ENCODE results near the gene PTPN14.
"Not testable (repeated sequence)": the region's sequence is repeated elsewhere in the genome, so short reads cannot be mapped to it uniquely, and the experiment has no call there.

PTPN14 gene

DNA sequence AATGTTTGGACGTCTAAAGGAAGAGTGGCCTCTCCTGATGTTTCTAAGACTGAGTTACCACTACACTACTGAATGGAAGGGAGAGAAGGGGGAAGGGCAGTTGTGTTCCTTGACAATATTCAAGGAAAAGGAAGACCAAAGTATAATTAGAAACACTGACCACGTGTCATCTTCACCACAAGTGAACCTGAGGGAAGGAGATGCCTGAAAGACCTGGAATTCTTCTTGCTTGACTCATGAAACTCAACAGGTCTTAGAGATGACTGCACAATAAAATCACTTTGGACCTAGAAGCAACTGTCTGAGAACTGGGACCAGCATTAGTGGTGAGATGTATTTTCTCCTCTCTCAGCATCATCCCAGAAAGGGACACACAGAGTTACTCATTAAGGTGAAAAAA, 56.7 kb downstream of the PTPN14 start:
- H3K27ac ChIP-seq = no peak overlapping the region
- no peak for TF ChIP-seq CTCF (IDR thresholded peaks at IDR 0.05)
- TF ChIP-seq ZFX (IDR thresholded peaks at IDR 0.05; ENCODE audit: borderline replicate concordance) = no peak

DNA sequence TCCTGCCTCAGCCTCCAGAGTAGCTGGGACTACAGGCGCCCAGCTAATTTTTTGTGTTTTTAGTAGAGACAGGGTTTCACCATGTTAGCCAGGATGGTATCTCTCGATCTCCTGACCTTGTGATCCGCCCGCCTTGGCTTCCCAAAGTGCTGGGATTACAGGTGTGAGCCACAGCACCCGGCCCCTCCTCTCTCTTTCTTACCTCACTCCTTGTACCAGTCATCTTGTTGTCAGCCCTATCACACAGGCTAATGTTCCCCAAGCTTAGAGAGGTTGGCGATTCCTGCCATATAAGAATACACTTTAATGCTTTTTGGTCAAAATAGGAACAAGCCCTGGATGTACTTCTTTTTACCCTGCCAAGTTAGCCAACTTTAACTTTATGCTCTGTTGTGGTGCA, 57.2 kb downstream of the PTPN14 start:
- H3K27ac ChIP-seq = not testable (repeated sequence)

DNA sequence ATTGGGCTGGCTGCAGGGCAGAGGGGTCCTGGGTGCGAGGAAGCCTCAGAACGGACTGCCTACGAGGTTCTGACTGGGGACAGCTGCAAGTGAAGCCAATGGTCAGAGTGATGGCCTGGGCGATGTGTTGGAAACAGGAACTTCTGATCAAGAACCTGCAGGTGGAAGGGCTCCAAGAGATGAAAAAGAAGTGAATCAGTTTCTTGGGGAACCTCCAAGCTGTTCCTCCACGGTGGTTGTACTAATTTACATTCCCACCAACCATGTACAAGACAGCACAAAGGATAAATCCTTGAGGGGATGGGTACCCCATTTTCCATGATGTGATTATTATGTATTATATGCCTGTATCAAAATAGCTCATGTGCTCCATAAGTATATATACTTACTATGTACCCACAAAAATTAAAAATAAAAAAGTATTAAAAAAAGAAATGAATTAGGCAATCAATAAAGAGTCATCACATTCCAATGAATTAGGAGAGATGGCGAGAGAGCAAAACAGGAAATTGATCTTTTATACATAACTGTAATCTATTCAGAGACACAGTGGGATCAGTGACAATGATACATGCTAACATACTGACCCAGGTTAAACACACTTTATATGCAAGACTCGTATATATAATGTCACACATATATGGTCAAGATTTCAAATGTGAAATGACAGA, 58.1 kb downstream of the PTPN14 start:
- TF ChIP-seq CTCF (IDR thresholded peaks at IDR 0.05) = no peak
- TF ChIP-seq ZFX (IDR thresholded peaks at IDR 0.05; ENCODE audit: borderline replicate concordance) = no peak
- no peak overlapping the region for H3K27ac ChIP-seq

DNA sequence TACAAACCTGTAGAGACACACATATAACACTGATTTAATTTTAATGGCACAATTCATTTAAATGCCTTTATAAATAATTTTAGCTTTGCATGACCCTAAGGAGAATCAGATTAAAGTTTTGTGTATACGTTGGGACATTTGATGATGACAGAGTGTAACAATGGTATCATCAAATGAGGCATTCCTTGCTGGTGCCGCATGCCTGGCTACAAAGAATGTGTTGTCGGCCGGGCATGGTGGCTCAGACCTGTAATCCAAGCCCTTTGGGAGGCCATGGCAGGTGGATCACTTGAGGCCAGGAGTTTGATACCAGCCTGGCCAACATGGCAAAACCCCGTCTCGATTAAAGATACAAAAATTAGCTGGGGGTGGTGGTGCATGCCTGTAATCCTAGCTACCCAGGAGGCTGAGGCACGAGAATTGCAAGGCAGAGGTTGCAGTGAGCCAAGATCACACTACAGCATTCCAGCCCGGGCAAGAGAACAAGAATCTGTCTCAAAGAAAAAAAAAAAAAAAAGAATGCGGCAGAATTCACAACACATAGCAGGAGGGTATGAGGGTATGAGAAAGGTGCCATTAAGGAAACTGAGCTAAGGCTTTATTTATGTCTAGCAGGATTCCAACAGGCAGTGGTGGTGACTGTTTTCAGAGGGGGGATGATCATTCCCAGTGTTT, 58.9 kb downstream of the PTPN14 start:
- H3K27ac ChIP-seq = no peak overlapping the region
- TF ChIP-seq ZFX (IDR thresholded peaks at IDR 0.05; ENCODE audit: borderline replicate concordance) (no peak), CTCF (IDR thresholded peaks at IDR 0.05) (no peak)

DNA sequence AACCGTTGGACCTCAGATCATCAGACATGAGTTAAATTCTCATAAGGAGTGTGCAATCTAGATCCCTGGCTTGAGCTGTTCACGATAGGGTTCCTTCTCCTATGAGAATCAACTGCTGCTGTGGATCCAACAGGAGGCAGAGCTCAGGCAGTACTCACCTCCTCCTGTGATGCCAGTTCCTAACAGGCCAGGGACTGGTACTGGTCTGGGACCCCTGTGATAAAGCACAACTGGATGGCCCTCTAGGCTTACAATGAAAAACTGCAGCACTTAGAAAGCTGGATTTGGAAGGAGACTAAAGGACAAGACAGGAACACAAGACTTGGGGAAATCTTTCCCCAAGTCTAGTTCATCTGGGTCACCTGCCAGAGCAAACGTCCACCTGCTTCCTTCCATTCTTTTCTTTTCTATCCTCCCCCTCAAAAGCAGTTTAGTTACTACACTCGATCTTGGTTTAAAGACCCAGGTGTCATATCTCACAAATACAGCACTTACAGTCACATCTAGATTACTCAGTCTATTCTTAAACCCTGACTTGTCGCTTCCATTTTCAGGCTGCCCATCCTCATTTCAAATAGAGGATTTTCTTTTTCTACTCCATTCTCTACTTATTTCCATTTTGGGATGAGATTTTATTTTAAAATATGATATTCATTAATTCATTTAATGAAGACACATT, 59.8 kb downstream of the PTPN14 start:
- no peak for TF ChIP-seq CTCF (IDR thresholded peaks at IDR 0.05)
- TF ChIP-seq ZFX (IDR thresholded peaks at IDR 0.05; ENCODE audit: borderline replicate concordance) = no peak
- no peak overlapping the region for H3K27ac ChIP-seq

GRCh38 chr1:214485151-214485550, 66.3 kb downstream of the PTPN14 start:
- no peak overlapping the region for H3K27ac ChIP-seq
- no peak for TF ChIP-seq CTCF (IDR thresholded peaks at IDR 0.05)
- no peak for TF ChIP-seq ZFX (IDR thresholded peaks at IDR 0.05; ENCODE audit: borderline replicate concordance)

- not testable (repeated sequence) for H3K27ac ChIP-seq
Measured at GRCh38 chr1:214483180-214483579, 68.2 kb downstream of the PTPN14 start.

GRCh38 chr1:214481983-214482634, 69.3 kb downstream of the PTPN14 start:
- H3K27ac ChIP-seq = not testable (repeated sequence)
- TF ChIP-seq CTCF (IDR thresholded peaks at IDR 0.05) = peak; percentile 19; the same call in 1 of the 2 replicates

Measured in 22Rv1 (cell line).